Measurements from ENCODE around the gene GINS2.

The GINS2 gene

GRCh38 chr16:85665373-85665740, 23.4 kb downstream of the GINS2 start:
- DNase-seq = no peak

GRCh38 chr16:85664580-85665372, 24.0 kb downstream of the GINS2 start:
- no peak for DNase-seq

- no peak for DNase-seq
Observed at GRCh38 chr16:85663891-85664321, 24.8 kb downstream of the GINS2 start.

- no peak for DNase-seq
Observed at GRCh38 chr16:85662976-85663830, 25.6 kb downstream of the GINS2 start.

GRCh38 chr16:85662482-85662812, 26.3 kb downstream of the GINS2 start:
- DNase-seq = no peak

GRCh38 chr16:85661740-85662481, 26.8 kb downstream of the GINS2 start:
- DNase-seq = no peak

GRCh38 chr16:85660843-85661739, 27.7 kb downstream of the GINS2 start:
- DNase-seq = no peak

GRCh38 chr16:85659805-85660511, 28.8 kb downstream of the GINS2 start:
- DNase-seq = no peak

GRCh38 chr16:85659336-85659735, 29.4 kb downstream of the GINS2 start:
- no peak for DNase-seq

- DNase-seq = no peak
Observed at GRCh38 chr16:85658504-85659326, 30.0 kb downstream of the GINS2 start.

GRCh38 chr16:85657996-85658395, 30.8 kb downstream of the GINS2 start:
- DNase-seq = no peak

- DNase-seq = no peak
Observed at GRCh38 chr16:85657267-85657650, 31.5 kb downstream of the GINS2 start.

- no peak for DNase-seq
Observed at GRCh38 chr16:85656351-85657266, 32.1 kb downstream of the GINS2 start.

- no peak for DNase-seq
Observed at GRCh38 chr16:85655216-85656129, 33.3 kb downstream of the GINS2 start.

GRCh38 chr16:85654251-85655095, 34.3 kb downstream of the GINS2 start:
- no peak for DNase-seq

- DNase-seq = no peak
Observed at GRCh38 chr16:85653290-85653891, 35.4 kb downstream of the GINS2 start.

All from GOT3 (cell line).